RKO (cell line): Measurements from ENCODE around the gene SMYD4.

ENCODE experiments used
- DNase-seq: peaks from one replicate; pipeline ENCODE4 v3.0.0-alpha.2; 2016; ENCODE audit warnings: low spot score

Gene SMYD4

DNA sequence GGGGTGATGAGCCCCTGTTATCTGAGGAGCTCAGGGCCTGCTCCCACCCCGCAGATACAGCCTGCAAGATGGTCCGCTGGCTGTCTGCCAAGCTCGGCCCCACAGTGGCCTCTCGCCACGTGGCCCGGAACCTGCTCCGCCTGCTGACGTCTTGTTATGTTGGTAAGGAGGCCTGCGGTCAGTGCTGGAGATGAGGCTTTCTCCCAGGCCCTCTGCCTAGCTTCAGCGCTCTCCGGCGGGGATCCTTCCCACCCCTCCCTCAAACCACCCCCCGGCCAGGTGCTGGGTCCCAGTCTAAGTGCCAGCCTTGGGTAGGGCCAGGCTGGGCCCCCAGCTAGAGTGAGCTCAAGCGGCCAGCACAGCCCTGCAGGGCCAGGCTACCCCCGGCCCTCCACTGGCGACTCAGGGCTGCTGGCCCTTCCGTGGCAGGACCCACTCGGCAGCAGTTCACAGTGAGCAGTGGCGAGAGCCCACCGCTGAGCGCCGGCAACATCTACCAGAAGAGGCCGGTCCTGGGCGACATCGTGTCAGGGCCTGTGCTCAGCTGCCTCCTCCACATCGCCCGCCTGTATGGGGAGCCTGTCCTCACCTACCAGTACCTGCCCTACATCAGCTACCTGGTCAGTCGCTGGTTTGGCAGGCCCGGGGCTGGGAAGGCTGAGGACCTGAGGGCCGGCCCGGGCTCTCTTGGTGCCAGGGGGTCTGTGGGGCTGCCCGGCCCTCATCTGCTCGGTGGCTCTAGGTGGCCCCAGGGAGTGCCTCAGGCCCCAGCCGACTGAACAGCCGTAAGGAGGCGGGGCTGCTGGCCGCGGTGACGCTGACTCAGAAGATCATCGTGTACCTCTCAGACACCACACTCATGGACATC lies 99.1 kb downstream of the SMYD4 start:
- DNase-seq: peak; percentile 54

DNA sequence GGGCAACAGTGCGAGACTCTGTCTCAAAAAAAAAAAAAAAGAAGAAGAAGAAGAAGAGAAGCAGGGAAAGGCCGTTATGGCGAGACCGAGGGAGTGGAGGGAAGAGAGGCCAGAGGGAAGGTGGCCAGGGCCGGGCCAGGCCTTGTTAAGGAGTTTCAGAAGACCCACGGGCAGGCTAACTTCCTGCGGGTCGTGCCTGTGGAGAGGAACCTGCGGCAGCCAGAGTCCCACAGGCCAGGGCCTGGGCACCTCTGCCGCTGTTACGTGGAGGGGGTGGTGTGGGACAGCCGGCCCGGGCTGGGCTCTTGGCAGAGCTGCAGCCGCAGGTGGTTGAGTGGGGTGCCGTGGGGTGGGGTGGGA lies 99.8 kb downstream of the SMYD4 start:
- DNase-seq: no peak
